ENCODE measurements around the gene PANK3. TPM values are rescaled to one million over a fixed set of nuclear protein-coding genes. Genes with fewer than 3 reads are reported as not detected.
"Not testable (repeated sequence)": the region's sequence is repeated elsewhere in the genome, so short reads cannot be mapped to it uniquely, and the experiment has no call there.

PANK3 gene
- total RNA-seq, 4 donors from 2014 or later = 24.9 to 40.1 (median 35.4) TPM

- no peaks in the 10 kb centered on the region for H3K36me3 ChIP-seq
- WGBS, 2 donors = 91 to 92% methylated on average over 10 of the region's 10 CpGs
- H3K27ac ChIP-seq = no peak overlapping the region
- no peaks in the 10 kb centered on the region for H3K9me3 ChIP-seq
- no peak for TF ChIP-seq CTCF (IDR thresholded peaks at IDR 0.05)
- TF ChIP-seq POLR2A (IDR thresholded peaks at IDR 0.05) = no peak
- H3K27me3 ChIP-seq = no peaks in the 10 kb centered on the region
- DNase-seq = no peak
- no peak overlapping the region for H3K4me3 ChIP-seq
- intact Hi-C loops (cut with DNase I) = no loop called here
- H3K4me1 ChIP-seq = peaks cover 0 to 17% (median 0%) of the 10 kb centered on the region in 3 donors
These were observed 20.7 kb upstream of the PANK3 start for GRCh38 chr5:168599826-168600225.

DNA sequence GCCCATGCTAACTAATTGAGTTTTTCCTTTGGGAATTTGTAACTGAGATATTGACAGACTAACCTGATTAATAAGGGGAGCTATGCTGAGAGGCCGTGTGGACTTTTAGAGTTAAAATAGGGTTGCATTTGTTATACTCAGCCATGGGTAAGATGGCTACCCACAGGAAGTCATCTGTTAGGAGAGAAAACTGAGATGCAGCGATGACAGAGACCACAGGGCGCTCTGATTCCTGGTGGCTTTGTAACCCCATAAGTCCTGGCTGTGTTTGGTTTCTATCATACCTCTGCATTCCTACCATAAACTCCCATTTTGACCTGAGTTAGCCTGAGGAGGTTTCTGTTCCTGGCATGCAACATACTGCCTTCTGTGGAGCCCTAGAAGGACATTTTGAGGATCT lies 19.5 kb upstream of the PANK3 start:
- H3K36me3 ChIP-seq = no peaks in the 10 kb centered on the region
- WGBS, 2 donors = 78 to 80% methylated on average over 3 of the region's 3 CpGs
- DNase-seq = no peak
- H3K27ac ChIP-seq = no peak overlapping the region
- intact Hi-C loops (cut with DNase I) = no loop called here
- H3K9me3 ChIP-seq = no peaks in the 10 kb centered on the region
- no peaks in the 10 kb centered on the region for H3K27me3 ChIP-seq
- no peak for TF ChIP-seq POLR2A (IDR thresholded peaks at IDR 0.05)
- TF ChIP-seq CTCF (IDR thresholded peaks at IDR 0.05) = no peak
- H3K4me3 ChIP-seq = no peak overlapping the region
- peaks cover 0 to 13% (median 0%) of the 10 kb centered on the region in 3 donors for H3K4me1 ChIP-seq

GRCh38 chr5:168596927-168597326 lies 17.8 kb upstream of the PANK3 start:
- TF ChIP-seq CTCF (IDR thresholded peaks at IDR 0.05) (no peak), POLR2A (IDR thresholded peaks at IDR 0.05) (no peak)
- Histone ChIP-seq H3K27ac (no peak overlapping the region), H3K9me3 (no peaks in the 10 kb centered on the region), H3K27me3 (no peaks in the 10 kb centered on the region), H3K4me1 (peaks cover 0 to 8% (median 0%) of the 10 kb centered on the region in 3 donors), H3K36me3 (no peaks in the 10 kb centered on the region), H3K4me3 (no peak overlapping the region)
- intact Hi-C loops (cut with DNase I) = no loop called here
- no peak for DNase-seq
- WGBS, 2 donors = 56 to 65% methylated on average over 2 of the region's 2 CpGs

- H3K27me3 ChIP-seq; H3K36me3 ChIP-seq; H3K4me1 ChIP-seq; DNase-seq; intact Hi-C loops (cut with DNase I); H3K4me3 ChIP-seq; H3K9me3 ChIP-seq; H3K27ac ChIP-seq: not testable (repeated sequence)
- WGBS, 2 donors = 71 to 89% methylated on average over 1 of the region's 1 CpG
These were observed 17.0 kb upstream of the PANK3 start for GRCh38 chr5:168596122-168596521.

DNA sequence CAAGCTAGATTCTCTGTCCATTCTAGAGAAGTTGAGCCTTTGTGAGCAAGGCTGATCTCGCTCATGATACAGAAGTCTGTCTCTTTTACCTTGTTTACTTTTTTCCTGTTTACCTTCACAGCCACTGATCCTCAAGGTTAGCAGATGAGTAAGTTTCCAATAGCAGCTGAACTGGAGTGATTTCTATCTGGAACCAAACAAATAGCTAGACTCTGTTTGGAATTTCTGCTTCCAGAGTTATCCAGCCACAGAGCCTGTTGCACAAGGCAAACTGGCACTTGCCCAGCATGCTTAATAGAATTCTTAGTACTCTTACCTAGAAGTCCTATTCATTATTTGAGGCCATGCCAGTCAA lies 12.8 kb upstream of the PANK3 start:
- Histone ChIP-seq H3K4me1 (no peaks in the 10 kb centered on the region), H3K36me3 (no peaks in the 10 kb centered on the region), H3K4me3 (no peak overlapping the region), H3K27me3 (peaks cover 0 to 9% (median 1%) of the 10 kb centered on the region in 4 donors), H3K9me3 (no peaks in the 10 kb centered on the region), H3K27ac (no peak overlapping the region)
- no peak for DNase-seq
- intact Hi-C loops (cut with DNase I) = no loop called here
- WGBS, 2 donors = 88 to 89% methylated on average over 1 of the region's 1 CpG
- TF ChIP-seq POLR2A (IDR thresholded peaks at IDR 0.05) = no peak
- no peak for TF ChIP-seq CTCF (IDR thresholded peaks at IDR 0.05)

DNA sequence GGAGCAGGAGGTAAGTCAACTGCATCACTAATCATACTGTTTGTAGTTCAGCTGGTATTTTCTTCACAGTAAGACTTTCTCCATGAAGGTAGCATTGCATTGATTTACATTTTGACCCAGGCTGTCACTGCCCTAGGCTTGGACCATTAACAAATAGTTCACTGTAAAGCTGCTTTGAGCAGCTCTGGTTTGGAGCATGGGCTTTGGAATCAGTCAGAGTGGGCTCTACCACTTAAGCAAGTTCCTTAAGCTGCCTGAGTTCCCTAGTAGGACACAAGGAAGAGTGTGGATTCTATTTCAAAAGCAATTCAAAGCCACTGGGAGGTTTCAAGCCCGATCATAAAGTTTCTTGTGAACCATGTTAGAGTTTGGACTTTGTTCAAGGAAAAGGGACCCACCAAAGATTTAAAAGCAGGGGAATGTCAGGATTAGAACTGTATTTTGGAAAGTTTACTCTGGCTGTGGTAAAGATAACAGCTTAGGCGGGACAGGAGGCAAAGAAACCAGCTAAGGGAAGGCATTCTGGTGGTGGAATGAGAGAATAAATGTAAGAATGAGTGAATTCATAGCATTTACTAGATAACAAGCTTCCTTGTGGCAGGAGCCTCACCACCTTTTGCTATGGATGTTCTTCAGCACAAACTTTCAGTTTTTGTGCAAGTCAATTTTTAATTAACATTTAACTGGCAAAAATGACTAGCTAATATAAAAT lies 12.3 kb upstream of the PANK3 start:
- no peaks in the 10 kb centered on the region for H3K4me1 ChIP-seq
- H3K36me3 ChIP-seq = no peaks in the 10 kb centered on the region
- H3K9me3 ChIP-seq = no peaks in the 10 kb centered on the region
- peaks cover 0 to 12% (median 1%) of the 10 kb centered on the region in 4 donors for H3K27me3 ChIP-seq
- intact Hi-C loops (cut with DNase I) = no loop called here
- no peak overlapping the region for H3K27ac ChIP-seq
- WGBS, 2 donors = 66 to 74% methylated on average over 2 of the region's 2 CpGs
- DNase-seq = no peak
- no peak for TF ChIP-seq POLR2A (IDR thresholded peaks at IDR 0.05)
- no peak for TF ChIP-seq CTCF (IDR thresholded peaks at IDR 0.05)
- no peak overlapping the region for H3K4me3 ChIP-seq

Measured in esophagus squamous epithelium (tissue), 5 donors.